ENCODE results near the gene CHDH.

CHDH gene

GRCh38 chr3:53820756-53821580 is 25.3 kb downstream of the CHDH start:
- Histone ChIP-seq H3K9me3 (ENCODE audit: control insufficient read depth, insufficient read depth, low read depth, low read length) (no peaks in the 10 kb centered on the region), H3K27ac (ENCODE audit: extremely low read depth, low read depth, low read length) (no peak overlapping the region), H3K4me3 (ENCODE audit: low read depth, low read length) (no peak overlapping the region), H3K4me1 (ENCODE audit: control insufficient read depth, insufficient read depth, low read length) (no peaks in the 10 kb centered on the region), H3K36me3 (ENCODE audit: control insufficient read depth in 2 of 2, insufficient read depth in 1 of 2, low read length in 2 of 2) (peaks cover 0 to 73% of the 10 kb centered on the region in 2 experiments; a peak in 1 of 3 replicates)
- TF ChIP-seq ZNF280C (tag by site-specific recombination; IDR thresholded peaks at IDR 0.05) (no peak), ZNF292 (tag by site-specific recombination; IDR thresholded peaks at IDR 0.05; ENCODE audit: borderline replicate concordance, low read depth) (no peak), ZNF175 (tag by site-specific recombination; IDR thresholded peaks at IDR 0.05) (no peak), ZNF211 (tag by site-specific recombination; IDR thresholded peaks at IDR 0.05; ENCODE audit: low read depth) (no peak), EGR2 (tag by site-specific recombination; IDR thresholded peaks at IDR 0.05; ENCODE audit: low read depth) (no peak), REST (tag by site-specific recombination; IDR thresholded peaks at IDR 0.05) (no peak), MEIS1 (CRISPR knock-in tag; IDR thresholded peaks at IDR 0.05; ENCODE audit: borderline replicate concordance) (no peak), ZNF785 (tag by site-specific recombination; IDR thresholded peaks at IDR 0.05) (no peak), ZNF433 (tag by site-specific recombination; IDR thresholded peaks at IDR 0.05; ENCODE audit: low read depth) (no peak), YY2 (tag by site-specific recombination; IDR thresholded peaks at IDR 0.05) (no peak), ZNF2 (tag by site-specific recombination; IDR thresholded peaks at IDR 0.05) (no peak), ZNF266 (tag by site-specific recombination; IDR thresholded peaks at IDR 0.05; ENCODE audit: low read depth) (no peak), ZNF248 (tag by site-specific recombination; IDR thresholded peaks at IDR 0.05) (no peak), HOXC10 (CRISPR knock-in tag; IDR thresholded peaks at IDR 0.05) (no peak), ZNF311 (tag by site-specific recombination; IDR thresholded peaks at IDR 0.05; ENCODE audit: borderline replicate concordance) (no peak), ZNF10 (tag by site-specific recombination; IDR thresholded peaks at IDR 0.05) (no peak), ZNF658 (tag by site-specific recombination; IDR thresholded peaks at IDR 0.05) (no peak), TSHZ1 (tag by site-specific recombination; IDR thresholded peaks at IDR 0.05; ENCODE audit: borderline replicate concordance) (no peak)
- TF ChIP-seq, protein P1, sequence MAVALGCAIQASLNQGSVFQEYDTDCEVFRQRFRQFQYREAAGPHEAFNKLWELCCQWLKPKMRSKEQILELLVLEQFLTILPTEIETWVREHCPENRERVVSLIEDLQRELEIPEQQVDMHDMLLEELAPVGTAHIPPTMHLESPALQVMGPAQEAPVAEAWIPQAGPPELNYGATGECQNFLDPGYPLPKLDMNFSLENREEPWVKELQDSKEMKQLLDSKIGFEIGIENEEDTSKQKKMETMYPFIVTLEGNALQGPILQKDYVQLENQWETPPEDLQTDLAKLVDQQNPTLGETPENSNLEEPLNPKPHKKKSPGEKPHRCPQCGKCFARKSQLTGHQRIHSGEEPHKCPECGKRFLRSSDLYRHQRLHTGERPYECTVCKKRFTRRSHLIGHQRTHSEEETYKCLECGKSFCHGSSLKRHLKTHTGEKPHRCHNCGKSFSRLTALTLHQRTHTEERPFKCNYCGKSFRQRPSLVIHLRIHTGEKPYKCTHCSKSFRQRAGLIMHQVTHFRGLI (tag by site-specific recombination; IDR thresholded peaks at IDR 0.05) = no peak
- POLR2A ChIA-PET = no interaction called here
- CTCF ChIA-PET = no interaction called here

Data from HEK293 (cell line).